ENCODE data around the gene FAM13A. TPM values are rescaled to one million over a fixed set of nuclear protein-coding genes. Genes with fewer than 3 reads are reported as not detected.

FAM13A gene
- total and polyA plus RNA-seq, 2 of the 8 experiments (the other 6 are each of a cell fraction or from before 2014, with no cell fraction given), result 7.1 to 16.5 TPM

DNA sequence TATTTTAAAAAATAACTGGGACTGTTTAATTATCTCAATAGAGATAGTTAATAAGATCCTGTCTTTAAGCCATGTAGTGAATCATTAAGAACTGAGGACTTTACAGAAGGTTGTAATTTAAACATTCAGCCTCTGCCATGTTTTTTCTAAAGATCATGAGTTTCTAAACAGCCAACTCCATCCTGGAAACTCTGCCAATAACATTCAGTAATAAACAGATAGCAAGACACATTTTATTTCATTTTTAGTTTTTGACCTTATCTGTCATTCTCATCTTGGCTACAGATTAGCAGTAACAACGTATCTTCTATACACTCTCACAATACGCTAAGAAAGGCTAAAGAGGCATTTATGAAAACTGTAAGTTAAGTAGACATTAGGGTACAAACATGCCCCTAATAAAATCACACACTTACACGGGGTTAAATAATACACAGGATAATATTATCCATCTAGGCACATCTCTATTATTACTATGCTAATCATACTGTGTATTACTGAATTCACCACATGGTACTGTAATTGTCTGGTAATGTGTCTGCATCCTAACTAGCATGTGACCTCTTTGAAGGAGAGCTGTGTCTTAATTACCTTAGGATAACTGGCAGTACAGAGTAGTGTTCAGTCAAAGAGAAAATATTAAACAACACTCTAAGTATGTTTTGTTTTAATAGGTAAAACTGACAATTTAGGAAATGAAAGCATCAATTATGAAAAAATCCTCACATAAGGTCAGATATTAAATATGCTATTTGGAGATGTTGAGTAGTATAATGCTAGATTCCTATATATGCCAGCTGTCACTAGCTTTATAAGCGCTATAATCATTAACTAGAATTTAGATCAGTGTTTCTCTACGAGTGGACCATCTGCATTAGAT, 236.9 kb downstream of the FAM13A start:
- Histone ChIP-seq H3K4ac (replicated peaks; ENCODE audit: insufficient read length, low read depth, low read length) (no peak overlapping the region), H4K91ac (replicated peaks; ENCODE audit: insufficient read length, low read length) (no peak overlapping the region), H2BK12ac (ENCODE audit: low read depth, low read length) (no peak overlapping the region), H3K56ac (replicated peaks; ENCODE audit: insufficient read length, low read depth, low read length) (no peak overlapping the region), H3K4me2 (ENCODE audit: insufficient read depth in 1 of 2, low read depth in 2 of 2, low read length in 2 of 2) (no peak overlapping the region), H4K5ac (ENCODE audit: insufficient read length, low read depth, low read length) (no peak overlapping the region), H2AK5ac (ENCODE audit: low read depth, low read length) (no peak overlapping the region), H3K18ac (ENCODE audit: extremely low read depth, low read length) (no peak overlapping the region), H2BK120ac (replicated peaks; ENCODE audit: low read depth, low read length) (no peak overlapping the region), H3K27me3 (replicated peaks in 1 of 4; ENCODE audit: control insufficient read depth in 3 of 4, extremely low read depth in 1 of 4, insufficient read depth in 3 of 4, low read length in 3 of 4) (no peaks in the 10 kb centered on the region), H3K4me3 (ENCODE audit: extremely low read depth in 1 of 4, insufficient read depth in 2 of 4, low read depth in 3 of 4, low read length in 4 of 4) (no peak overlapping the region), H3K27ac (ENCODE audit: low read depth, low read length) (no peak overlapping the region), H2BK20ac (ENCODE audit: low read length) (no peak overlapping the region), H3K36me3 (ENCODE audit: control insufficient read depth in 2 of 4, insufficient read depth in 4 of 4, low read length in 3 of 4) (no peaks in the 10 kb centered on the region), H3K23me2 (ENCODE audit: low read depth, low read length) (peaks cover 4% of the 10 kb centered on the region; the same call in 1 of the 2 replicates), H3K79me1 (ENCODE audit: low read depth, low read length) (no peaks in the 10 kb centered on the region), H3K9me3 (ENCODE audit: insufficient read depth in 2 of 2, low read depth in 1 of 2, low read length in 1 of 2) (no peaks in the 10 kb centered on the region), H4K20me1 (replicated peaks in 1 of 2; ENCODE audit: control insufficient read depth in 1 of 2, insufficient read depth in 2 of 2, low read length in 2 of 2) (no peaks in the 10 kb centered on the region), H3K23ac (ENCODE audit: insufficient read length) (no peak overlapping the region), H2AFZ (ENCODE audit: low read length) (no peak overlapping the region), H3K14ac (ENCODE audit: insufficient read length) (no peak overlapping the region), H3K9ac (replicated peaks in 1 of 4; ENCODE audit: extremely low read depth in 1 of 4, low read depth in 3 of 4, low read length in 3 of 4) (peak overlapping the region in 1 of 4 experiments; percentile 34; a peak in 1 of 7 replicates), H2BK5ac (ENCODE audit: low read depth, low read length) (no peak overlapping the region), H2BK15ac (ENCODE audit: low read length) (no peak overlapping the region), H3K79me2 (ENCODE audit: control insufficient read depth in 1 of 2, insufficient read depth in 2 of 2, low read length in 2 of 2) (no peaks in the 10 kb centered on the region), H3K4me1 (replicated peaks in 1 of 4; ENCODE audit: control insufficient read depth in 3 of 4, insufficient read depth in 4 of 4, low read length in 3 of 4) (peaks cover 0 to 8% (median 4%) of the 10 kb centered on the region in 4 experiments; a peak in 5 of 7 replicates), H4K8ac (ENCODE audit: extremely low read depth, insufficient read depth, low read length) (no peak overlapping the region)
- DNase-seq (ENCODE audit: low read depth in 1 of 2, low spot score in 2 of 2) (no peak), FAIRE-seq (no peak)
- CTCF ChIA-PET (ENCODE audit: partially characterized antibody), result interaction anchor here (0.6 to 12.6 kb wide), 14 partner anchors 13 to 291 kb away, joined by 3 to 224 read pairs (median 4); partner anchors contain the start of gene TIGD2
- 78% methylated on average over 5 of the region's 5 CpGs; no CpG with 5 or more reads in 1 of the 2 experiments for WGBS, 2 experiments (ENCODE audit: extremely low coverage in 1 of 2, insufficient coverage in 1 of 2, insufficient read length in 1 of 2, insufficient replicate concordance in 2 of 2, low coverage in 1 of 2, low lambda C conversion rate in 2 of 2, missing lambda C conversion rate in 1 of 2)
- no peak for TF ChIP-seq MAFK (IDR thresholded peaks at IDR 0.05; ENCODE audit: low read depth, low read length)
- POLR2A ChIA-PET (ENCODE audit: partially characterized antibody), result no interaction called here

Data from H1 (cell line).